Progenitor cell of endocrine pancreas (in vitro differentiated cells): Measurements from ENCODE around the gene RAB12. TPM values are rescaled to one million over a fixed set of nuclear protein-coding genes. Genes with fewer than 3 reads are reported as not detected.
"Not testable (repeated sequence)": the region's sequence is repeated elsewhere in the genome, so short reads cannot be mapped to it uniquely, and the experiment has no call there.

ENCODE experiments used
- DNase-seq: peaks from one replicate; pipeline ENCODE4 v3.0.0; 2021; ENCODE audit warnings: low spot score; ENCODE audit not compliant: unreplicated experiment
- H3K27ac Mint-ChIP-seq: 2 replicates; pipeline ENCODE4 v1.8.0; 2021; ENCODE audit warnings: mild to moderate bottlenecking, moderate library complexity, mixed read lengths
- H3K27me3 Mint-ChIP-seq: 2 replicates; pipeline ENCODE4 v1.8.0; 2021; ENCODE audit warnings: mixed read lengths
- H3K36me3 Mint-ChIP-seq: 2 replicates; pipeline ENCODE4 v1.8.0; 2022; ENCODE audit warnings: mixed read lengths; ENCODE audit not compliant: insufficient read depth
- H3K4me1 Mint-ChIP-seq: 2 replicates; pipeline ENCODE4 v1.8.0; 2021; ENCODE audit warnings: low read depth, mixed read lengths
- H3K4me3 Mint-ChIP-seq: 2 replicates; pipeline ENCODE4 v1.8.0; 2021; ENCODE audit warnings: low read depth, mild to moderate bottlenecking, moderate library complexity, mixed read lengths
- H3K9me3 Mint-ChIP-seq: 2 replicates; pipeline ENCODE4 v1.8.0; 2021; ENCODE audit warnings: low read depth, mixed read lengths
- total RNA-seq: library from RNA; stranded (reverse); gene quantifications from 2 replicates; pipeline ENCODE4 v1.2.1, GENCODE V29; 2021
- TF ChIP-seq, protein P1 (sequence below): fragments of 200-600 bp; sonication (generic); IDR thresholded peaks from one replicate; pipeline ENCODE4 v1.5.0; 2021; ENCODE audit warnings: antibody characterized with exemption, mild to moderate bottlenecking; ENCODE audit not compliant: unreplicated experiment

Gene RAB12
- total RNA-seq, 1 donor from 2014 or later: 15.4 TPM

DNA sequence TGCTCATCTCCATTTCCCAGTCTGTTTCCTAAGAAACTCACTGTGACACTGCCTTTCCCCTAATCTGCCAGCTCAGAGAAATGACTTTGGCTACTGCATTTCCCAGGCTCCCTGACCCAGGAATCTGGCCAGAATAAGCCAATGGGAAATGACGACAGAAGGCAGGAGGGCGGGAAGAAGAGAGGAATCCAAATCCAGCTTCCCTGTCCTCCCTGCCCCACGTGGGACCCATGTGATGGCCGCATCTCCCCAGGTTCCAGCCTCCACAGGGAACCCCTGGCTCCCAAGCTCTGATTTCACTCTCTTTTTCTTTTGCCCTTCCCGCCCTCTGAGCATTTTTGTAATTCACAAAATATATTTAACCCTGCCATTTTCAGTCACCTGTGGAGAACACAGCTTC lies 37.8 kb upstream of the RAB12 start:
- TF ChIP-seq, protein P1, sequence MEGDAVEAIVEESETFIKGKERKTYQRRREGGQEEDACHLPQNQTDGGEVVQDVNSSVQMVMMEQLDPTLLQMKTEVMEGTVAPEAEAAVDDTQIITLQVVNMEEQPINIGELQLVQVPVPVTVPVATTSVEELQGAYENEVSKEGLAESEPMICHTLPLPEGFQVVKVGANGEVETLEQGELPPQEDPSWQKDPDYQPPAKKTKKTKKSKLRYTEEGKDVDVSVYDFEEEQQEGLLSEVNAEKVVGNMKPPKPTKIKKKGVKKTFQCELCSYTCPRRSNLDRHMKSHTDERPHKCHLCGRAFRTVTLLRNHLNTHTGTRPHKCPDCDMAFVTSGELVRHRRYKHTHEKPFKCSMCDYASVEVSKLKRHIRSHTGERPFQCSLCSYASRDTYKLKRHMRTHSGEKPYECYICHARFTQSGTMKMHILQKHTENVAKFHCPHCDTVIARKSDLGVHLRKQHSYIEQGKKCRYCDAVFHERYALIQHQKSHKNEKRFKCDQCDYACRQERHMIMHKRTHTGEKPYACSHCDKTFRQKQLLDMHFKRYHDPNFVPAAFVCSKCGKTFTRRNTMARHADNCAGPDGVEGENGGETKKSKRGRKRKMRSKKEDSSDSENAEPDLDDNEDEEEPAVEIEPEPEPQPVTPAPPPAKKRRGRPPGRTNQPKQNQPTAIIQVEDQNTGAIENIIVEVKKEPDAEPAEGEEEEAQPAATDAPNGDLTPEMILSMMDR: no peak
- Mint-ChIP-seq H3K36me3 (no peaks in the 10 kb centered on the region), H3K9me3 (no peaks in the 10 kb centered on the region), H3K4me3 (no peak overlapping the region), H3K27ac (no peak overlapping the region), H3K4me1 (no peaks in the 10 kb centered on the region), H3K27me3 (no peaks in the 10 kb centered on the region)
- no peak for DNase-seq

GRCh38 chr18:8573766-8574165 lies 35.5 kb upstream of the RAB12 start:
- H3K9me3 Mint-ChIP-seq, H3K4me3 Mint-ChIP-seq, H3K36me3 Mint-ChIP-seq, H3K27me3 Mint-ChIP-seq, DNase-seq, H3K4me1 Mint-ChIP-seq, H3K27ac Mint-ChIP-seq: not testable (repeated sequence)

DNA sequence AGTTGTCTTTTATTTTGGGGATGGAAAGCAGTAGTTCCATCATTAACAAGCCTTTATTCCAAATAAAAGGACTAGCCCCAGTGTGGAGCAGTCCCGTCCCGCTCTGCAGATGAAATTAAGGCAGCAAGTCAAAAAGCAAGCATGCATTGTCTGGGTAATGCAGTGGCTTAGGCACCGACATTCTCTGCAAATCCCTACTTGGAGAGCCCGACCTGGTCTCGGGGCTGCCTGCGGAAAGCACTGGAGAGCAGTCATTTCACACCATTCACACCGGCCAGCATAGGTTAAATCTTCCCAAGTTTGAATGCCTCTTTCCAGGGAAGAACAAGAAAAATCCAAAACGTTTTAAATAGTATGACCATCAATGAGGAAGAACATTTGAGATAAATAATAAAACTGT lies 24.4 kb upstream of the RAB12 start:
- no peak for DNase-seq
- Mint-ChIP-seq H3K4me3 (no peak overlapping the region), H3K36me3 (no peaks in the 10 kb centered on the region), H3K27me3 (peaks cover 10% of the 10 kb centered on the region), H3K27ac (no peak overlapping the region), H3K9me3 (peaks cover 6% of the 10 kb centered on the region), H3K4me1 (peaks cover 4% of the 10 kb centered on the region)
- TF ChIP-seq, protein P1: no peak

DNA sequence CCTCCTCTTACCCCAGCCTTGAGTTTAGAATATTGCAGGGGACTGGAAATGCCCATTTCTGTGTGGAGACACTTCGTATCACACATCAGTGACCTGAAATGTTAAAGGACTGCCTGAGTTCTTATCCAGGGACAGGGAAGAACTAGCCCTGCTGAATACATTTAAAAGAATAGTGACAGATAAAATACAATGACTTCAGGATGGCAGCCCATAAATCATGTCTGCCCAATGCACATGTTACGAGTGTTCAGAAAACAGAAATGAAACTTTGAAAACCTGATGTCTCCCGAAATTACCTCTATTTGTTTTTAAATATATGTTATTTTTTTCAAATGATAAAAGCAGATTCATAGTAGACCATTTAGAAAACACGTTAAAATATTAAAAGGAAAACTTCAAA lies 22.3 kb upstream of the RAB12 start:
- TF ChIP-seq, protein P1: no peak
- Mint-ChIP-seq H3K27me3 (peaks cover 10% of the 10 kb centered on the region), H3K9me3 (peaks cover 15% of the 10 kb centered on the region), H3K27ac (no peak overlapping the region), H3K36me3 (no peaks in the 10 kb centered on the region), H3K4me3 (no peak overlapping the region), H3K4me1 (peaks cover 4% of the 10 kb centered on the region)
- no peak for DNase-seq

DNA sequence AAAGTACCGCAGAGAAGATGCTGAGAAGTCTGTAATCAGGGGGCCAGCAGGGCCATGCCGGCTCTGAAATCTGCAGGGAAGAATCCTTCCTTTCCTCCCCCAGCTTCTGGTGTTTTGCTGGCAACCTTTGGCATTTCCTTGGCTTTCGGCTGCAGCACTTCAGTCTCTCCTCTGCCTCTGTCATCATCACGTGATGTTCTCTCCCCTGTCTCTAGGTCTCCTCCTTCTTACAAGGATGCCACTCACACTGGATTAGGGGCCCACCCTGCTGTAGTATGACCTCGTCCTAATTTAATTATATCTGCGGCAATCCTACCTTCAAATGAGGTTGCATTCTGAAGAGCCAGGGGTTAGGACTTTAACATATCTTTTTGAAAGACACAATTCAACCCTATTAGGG lies 13.8 kb upstream of the RAB12 start:
- H3K27me3 Mint-ChIP-seq: peaks cover 3% of the 10 kb centered on the region
- no peak for DNase-seq
- H3K4me3 Mint-ChIP-seq: no peak overlapping the region
- peaks cover 3% of the 10 kb centered on the region for H3K4me1 Mint-ChIP-seq
- H3K27ac Mint-ChIP-seq: no peak overlapping the region
- H3K36me3 Mint-ChIP-seq: no peaks in the 10 kb centered on the region
- TF ChIP-seq, protein P1: no peak
- H3K9me3 Mint-ChIP-seq: peaks cover 4% of the 10 kb centered on the region

DNA sequence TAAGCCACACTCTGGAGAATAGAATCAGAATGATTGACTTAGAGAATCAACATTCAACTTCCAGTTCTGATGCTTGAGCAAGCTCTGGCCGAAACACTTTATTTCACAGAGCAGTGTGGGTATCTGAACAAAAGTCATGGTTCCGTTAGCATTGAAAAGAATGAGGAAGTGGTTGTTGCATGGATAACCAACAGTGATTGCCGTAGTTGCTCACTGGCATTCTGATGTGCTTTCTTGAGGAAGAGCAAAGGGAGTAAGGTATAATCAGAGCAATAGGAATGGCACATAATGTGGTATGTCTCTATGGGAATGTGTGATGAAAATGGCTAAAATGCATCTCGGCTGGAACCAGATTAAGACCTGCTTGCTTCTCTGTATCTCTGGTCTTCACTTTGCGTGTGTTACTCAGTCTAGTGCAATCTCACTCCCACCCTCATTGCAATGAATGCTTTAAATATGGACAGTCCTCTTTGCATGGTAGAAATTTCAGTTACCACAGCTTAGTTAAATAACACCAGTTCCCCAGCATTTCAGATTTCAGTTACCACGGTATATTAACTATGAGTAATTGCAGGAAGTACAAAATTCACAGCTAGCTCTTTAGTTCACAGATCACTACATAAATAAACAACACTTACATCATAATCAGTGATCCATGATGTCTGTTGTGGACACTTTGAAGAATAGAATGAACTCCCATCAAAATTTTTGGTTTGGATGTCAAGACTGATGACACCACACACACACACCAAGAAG lies 7.8 kb upstream of the RAB12 start:
- no peaks in the 10 kb centered on the region for H3K36me3 Mint-ChIP-seq
- H3K4me1 Mint-ChIP-seq: peaks cover 3% of the 10 kb centered on the region
- H3K4me3 Mint-ChIP-seq: no peak overlapping the region
- no peak for DNase-seq
- TF ChIP-seq, protein P1: no peak
- no peak overlapping the region for H3K27ac Mint-ChIP-seq
- H3K9me3 Mint-ChIP-seq: no peaks in the 10 kb centered on the region
- H3K27me3 Mint-ChIP-seq: peaks cover 28% of the 10 kb centered on the region
